Measurements from ENCODE around the gene RFNG. TPM values are rescaled to one million over a fixed set of nuclear protein-coding genes. Genes with fewer than 3 reads are reported as not detected.

The RFNG gene
- total RNA-seq, 4 donors from 2014 or later = 33.2 to 92.0 (median 48.8) TPM

GRCh38 chr17:81999587-81999975 lies 52.0 kb downstream of the RFNG start:
- Histone ChIP-seq H3K27ac (no peak overlapping the region), H3K9me3 (no peaks in the 10 kb centered on the region)

DNA sequence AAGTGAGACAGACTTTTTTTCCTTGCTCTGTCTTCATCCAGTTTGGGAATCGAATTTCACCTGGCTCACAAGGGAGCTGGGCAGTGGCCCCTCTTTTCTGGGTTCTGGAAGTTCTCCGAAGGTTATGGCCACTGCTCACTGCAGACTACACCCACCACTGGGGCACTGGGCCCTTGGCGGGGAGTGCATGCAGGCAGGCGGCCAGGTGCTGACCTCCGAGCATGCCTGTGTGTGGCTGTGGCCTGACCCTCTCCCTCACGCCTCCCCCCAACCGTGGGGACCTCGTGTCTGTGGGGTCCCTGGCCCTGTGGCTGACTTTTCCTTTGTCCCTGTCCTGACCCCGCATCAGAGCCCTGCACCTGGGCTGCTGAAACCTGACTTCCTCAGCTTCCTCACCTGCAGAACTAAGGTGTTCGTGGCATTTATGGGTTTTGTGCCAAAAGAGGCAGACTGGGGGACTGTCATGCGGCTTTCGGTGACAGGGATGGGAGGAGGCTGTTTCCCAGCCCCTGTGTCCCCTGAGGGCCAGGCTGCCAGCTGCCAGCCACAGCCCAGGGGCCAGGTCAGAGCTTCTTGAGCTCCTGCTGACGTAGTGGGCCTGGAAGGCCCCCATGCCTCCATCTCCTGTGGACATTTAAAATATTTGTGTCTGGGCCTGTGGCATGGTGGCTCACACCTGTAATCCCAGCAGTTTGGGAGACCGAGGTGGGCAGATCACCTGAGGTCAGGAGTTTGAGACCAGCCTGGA lies 52.7 kb downstream of the RFNG start:
- Histone ChIP-seq H3K36me3 (no peaks in the 10 kb centered on the region), H3K9me3 (no peaks in the 10 kb centered on the region), H3K4me3 (no peak overlapping the region), H3K4me1 (peaks cover 0 to 15% (median 11%) of the 10 kb centered on the region in 4 donors), H3K27ac (no peak overlapping the region), H3K27me3 (no peaks in the 10 kb centered on the region)
- DNase-seq = no peak
- TF ChIP-seq CTCF (IDR thresholded peaks at IDR 0.05) (no peak), POLR2AphosphoS5 (IDR thresholded peaks at IDR 0.05) (no peak), EP300 (IDR thresholded peaks at IDR 0.05; ENCODE audit: low read depth) (no peak)
- in situ Hi-C loops (cut with MboI; ENCODE audit: low pct_ligation_motif_present in 1 of 4, low pct_unique_long_range_greater_than_20kb in 1 of 4, low sequenced_read_pairs in 3 of 4) (no loop called here), intact Hi-C loops (cut with DNase I; ENCODE audit: low total_unique reads) (no loop called here)
- WGBS, 2 donors (ENCODE audit: low coverage in 1 of 2) = 71 to 92% methylated on average over 6 to 14 of the region's 14 CpGs

More at GRCh38 chr17:81999587-81999975, 52.0 kb downstream of the RFNG start:
- intact Hi-C loops (cut with DNase I; ENCODE audit: low total_unique reads) (no loop called here), in situ Hi-C loops (cut with MboI; ENCODE audit: low pct_ligation_motif_present in 1 of 4, low pct_unique_long_range_greater_than_20kb in 1 of 4, low sequenced_read_pairs in 3 of 4) (no loop called here)
- Histone ChIP-seq H3K27me3 (no peaks in the 10 kb centered on the region), H3K4me3 (no peak overlapping the region), H3K36me3 (no peaks in the 10 kb centered on the region), H3K4me1 (peaks cover 6 to 19% (median 11%) of the 10 kb centered on the region in 4 donors)
- 80 to 91% methylated on average over 2 to 12 of the region's 12 CpGs for WGBS, 2 donors (ENCODE audit: low coverage in 1 of 2)
- TF ChIP-seq POLR2A (IDR thresholded peaks at IDR 0.05) (no peak), CTCF (IDR thresholded peaks at IDR 0.05) (no peak), POLR2AphosphoS5 (IDR thresholded peaks at IDR 0.05) (no peak), EP300 (IDR thresholded peaks at IDR 0.05; ENCODE audit: low read depth) (no peak)
- DNase-seq = no peak

DNA sequence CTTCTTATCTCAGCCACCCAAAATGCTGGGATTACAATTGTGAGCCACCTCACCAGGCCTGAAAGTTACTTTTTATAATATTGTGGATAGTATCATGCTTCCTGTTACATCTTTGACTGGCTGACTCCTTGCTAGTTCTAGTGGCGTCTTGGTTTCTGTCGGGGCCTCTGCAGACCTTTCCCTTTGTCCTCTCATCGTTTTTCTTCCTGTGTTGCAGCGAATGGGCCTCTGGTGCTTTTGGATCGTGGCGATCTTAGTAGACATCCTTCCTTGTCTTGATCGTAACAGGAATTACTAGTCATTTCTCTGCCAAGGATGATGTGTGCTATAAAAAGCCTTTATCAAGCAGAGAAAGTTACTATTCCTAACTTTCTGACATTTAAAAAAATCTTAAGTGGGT lies 53.4 kb downstream of the RFNG start:
- Histone ChIP-seq H3K4me3 (no peak overlapping the region), H3K36me3 (no peaks in the 10 kb centered on the region), H3K27ac (no peak overlapping the region), H3K9me3 (no peaks in the 10 kb centered on the region), H3K4me1 (peaks cover 0 to 12% (median 8%) of the 10 kb centered on the region in 4 donors), H3K27me3 (no peaks in the 10 kb centered on the region)
- 91 to 98% methylated on average over 5 to 7 of the region's 7 CpGs for WGBS, 2 donors (ENCODE audit: low coverage in 1 of 2)
- no peak for DNase-seq
- TF ChIP-seq POLR2AphosphoS5 (IDR thresholded peaks at IDR 0.05) = no peak
- no peak for TF ChIP-seq CTCF (IDR thresholded peaks at IDR 0.05)
- TF ChIP-seq POLR2A (IDR thresholded peaks at IDR 0.05) = no peak
- TF ChIP-seq EP300 (IDR thresholded peaks at IDR 0.05; ENCODE audit: low read depth) = no peak
- in situ Hi-C loops (cut with MboI; ENCODE audit: low pct_ligation_motif_present in 1 of 4, low pct_unique_long_range_greater_than_20kb in 1 of 4, low sequenced_read_pairs in 3 of 4) (no loop called here), intact Hi-C loops (cut with DNase I; ENCODE audit: low total_unique reads) (no loop called here)

Other genes with a start within 250 kb of the RFNG start
- under 1 TPM in 2 of 4 donors, not detected in 2; 0.14 to 0.64 TPM for gene GCGR, start 247.7 kb downstream of the RFNG start, total RNA-seq
- gene MCRIP1, start 218.5 kb downstream of the RFNG start, total RNA-seq = 10 to 100 TPM; 23.3 to 44.0 (median 33.2) TPM
- under 1 TPM in 1 of 4 donors, not detected in 3; 0.68 TPM for gene PPP1R27, start 216.8 kb downstream of the RFNG start, total RNA-seq
- 100 to 1,000 TPM; 486 to 732 (median 556) TPM for gene P4HB, start 191.3 kb downstream of the RFNG start, total RNA-seq
- 100 to 1,000 TPM; 189 to 480 (median 323) TPM for gene ARHGDIA, start 180.5 kb downstream of the RFNG start, total RNA-seq
- 10 to 100 TPM; 23.1 to 47.7 (median 36.7) TPM for gene ALYREF, start 160.2 kb downstream of the RFNG start, total RNA-seq
- gene ANAPC11, start 160.1 kb downstream of the RFNG start, total RNA-seq = 100 to 1,000 TPM in 1 of 4 donors, 10 to 100 TPM in 3; 56.7 to 126 (median 86.6) TPM
- under 1 TPM in 1 of 4 donors, not detected in 3; 0.41 TPM for gene NPB, start 149.6 kb downstream of the RFNG start, total RNA-seq
- 100 to 1,000 TPM in 1 of 4 donors, 10 to 100 TPM in 3; 37.2 to 424 (median 77.1) TPM for gene PCYT2, start 140.4 kb downstream of the RFNG start, total RNA-seq
- 100 to 1,000 TPM in 2 of 4 donors, 10 to 100 TPM in 2; 76.5 to 315 (median 172) TPM for gene SIRT7, start 133.6 kb downstream of the RFNG start, total RNA-seq
- gene MAFG, start 124.1 kb downstream of the RFNG start, total RNA-seq = 10 to 100 TPM; 22.4 to 34.4 (median 24.3) TPM
- gene PYCR1, start 114.5 kb downstream of the RFNG start, total RNA-seq = 100 to 1,000 TPM in 1 of 4 donors, 10 to 100 TPM in 2, not detected in 1; 16.4 to 257 (median 20.5) TPM
- not detected for gene MYADML2, start 104.6 kb downstream of the RFNG start, total RNA-seq
- gene NOTUM, start 90.6 kb downstream of the RFNG start, total RNA-seq = not detected
- 10 to 100 TPM; 21.0 to 61.7 (median 41.3) TPM for gene ASPSCR1, start 74.2 kb downstream of the RFNG start, total RNA-seq
- gene CENPX, start 28.9 kb downstream of the RFNG start, total RNA-seq = 100 to 1,000 TPM in 2 of 4 donors, 10 to 100 TPM in 2; 85.4 to 131 (median 104) TPM
- gene LRRC45, start 28.5 kb downstream of the RFNG start, total RNA-seq = 10 to 100 TPM; 12.7 to 40.6 (median 23.5) TPM
- gene RAC3, start 20.1 kb downstream of the RFNG start, total RNA-seq = 10 to 100 TPM in 1 of 4 donors, 1 to 10 TPM in 3; 2.6 to 11.1 (median 5.0) TPM
- gene DCXR, start 14.1 kb downstream of the RFNG start, total RNA-seq = 100 to 1,000 TPM in 1 of 4 donors, 10 to 100 TPM in 3; 49.4 to 117 (median 71.3) TPM
- gene GPS1, start 87 bp upstream of the RFNG start, total RNA-seq = 100 to 1,000 TPM in 2 of 4 donors, 10 to 100 TPM in 2; 42.0 to 160 (median 85.5) TPM
- 100 to 1,000 TPM in 3 of 4 donors, 10 to 100 TPM in 1; 98.6 to 306 (median 132) TPM for gene DUS1L, start 14.0 kb upstream of the RFNG start, total RNA-seq
- gene FASN, start 46.4 kb upstream of the RFNG start, total RNA-seq = 100 to 1,000 TPM in 2 of 4 donors, 10 to 100 TPM in 2; 25.1 to 185 (median 99.4) TPM
- 10 to 100 TPM; 23.5 to 87.5 (median 48.3) TPM for gene CCDC57, start 161.0 kb upstream of the RFNG start, total RNA-seq
- gene SLC16A3, start 177.2 kb upstream of the RFNG start, total RNA-seq = 100 to 1,000 TPM in 1 of 4 donors, 10 to 100 TPM in 3; 11.5 to 105 (median 48.9) TPM
- gene CSNK1D, start 221.9 kb upstream of the RFNG start, total RNA-seq = 100 to 1,000 TPM in 2 of 4 donors, 10 to 100 TPM in 2; 86.0 to 230 (median 148) TPM

All from transverse colon (tissue), 4 donors.